GM19240 (cell line): ENCODE results near the gene NELFCD.
"Not testable (repeated sequence)": the region's sequence is repeated elsewhere in the genome, so short reads cannot be mapped to it uniquely, and the experiment has no call there.

Experiments
- DNase-seq: peaks from one replicate; pipeline ENCODE4 v3.0.0; 2011; ENCODE audit warnings: low spot score; ENCODE audit not compliant: insufficient read length

Gene NELFCD

GRCh38 chr20:58980711-58981627 is at the start of gene NELFCD:
TSS of gene NELFCD (plus strand) at chr20:58981256. CDS start at chr20:58981310, 54 bp downstream.
- DNase-seq, result peak; percentile 86

GRCh38 chr20:58932170-58932569 is 48.9 kb upstream of the NELFCD start:
- no peak for DNase-seq

DNA sequence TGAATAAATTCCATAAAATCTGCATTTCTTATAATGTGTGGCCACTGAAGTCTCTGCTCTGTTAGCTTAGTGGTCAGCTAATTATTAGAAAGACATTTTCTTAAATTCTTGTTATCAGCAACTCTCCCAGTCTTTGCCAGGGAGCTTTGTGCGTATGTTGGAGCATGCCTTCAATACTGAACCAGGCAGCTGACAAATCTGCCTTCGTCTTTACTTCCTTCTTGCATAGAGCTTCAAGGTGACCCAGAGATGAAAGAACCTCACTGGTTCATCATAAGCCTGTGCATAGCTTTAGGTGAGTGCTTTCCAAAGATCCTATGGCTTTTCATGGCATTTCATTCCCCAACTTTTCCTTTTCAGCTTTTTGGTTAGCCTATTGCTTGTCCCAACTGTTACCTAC is 43.0 kb upstream of the NELFCD start:
- no peak for DNase-seq

- DNase-seq, result no peak
These were observed 42.5 kb upstream of the NELFCD start for GRCh38 chr20:58938541-58938940.

DNA sequence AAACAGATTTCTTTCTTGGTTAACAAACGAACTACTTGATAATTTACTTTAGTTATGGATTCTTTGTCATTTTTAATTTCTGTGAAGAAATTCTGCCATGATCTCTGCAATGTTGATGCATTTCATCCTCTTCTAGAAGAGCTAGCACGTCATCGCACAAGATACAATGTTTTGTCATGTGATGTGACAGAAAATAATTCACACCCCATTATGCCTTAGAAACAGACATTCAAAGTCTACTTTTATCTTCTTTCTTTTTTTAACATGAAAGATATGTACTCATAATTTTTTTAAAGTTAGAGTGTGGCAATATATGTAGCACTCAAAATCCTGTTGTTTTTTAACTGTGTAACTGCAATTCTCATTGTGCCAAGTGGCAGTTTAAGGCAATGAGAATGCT is 39.6 kb upstream of the NELFCD start:
- DNase-seq, result no peak

DNA sequence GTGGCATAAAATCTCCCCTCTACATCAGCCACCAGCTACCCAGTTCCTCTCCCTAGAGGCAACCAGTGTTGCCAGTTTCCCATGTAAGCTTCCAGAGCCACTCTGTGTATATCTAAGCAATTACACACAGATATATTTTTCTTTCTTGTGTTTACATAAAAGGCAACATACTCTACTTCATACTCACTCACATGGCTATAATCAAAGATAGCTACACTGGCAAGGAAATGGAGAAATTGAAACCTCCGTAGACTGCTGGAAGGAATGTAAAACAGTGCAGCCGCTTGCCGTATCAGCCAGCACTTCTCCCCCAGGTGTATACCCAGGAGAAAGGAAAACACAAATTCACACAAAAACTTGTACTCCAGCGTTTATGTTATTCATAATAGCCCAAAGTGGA is 38.5 kb upstream of the NELFCD start:
- DNase-seq, result no peak

DNA sequence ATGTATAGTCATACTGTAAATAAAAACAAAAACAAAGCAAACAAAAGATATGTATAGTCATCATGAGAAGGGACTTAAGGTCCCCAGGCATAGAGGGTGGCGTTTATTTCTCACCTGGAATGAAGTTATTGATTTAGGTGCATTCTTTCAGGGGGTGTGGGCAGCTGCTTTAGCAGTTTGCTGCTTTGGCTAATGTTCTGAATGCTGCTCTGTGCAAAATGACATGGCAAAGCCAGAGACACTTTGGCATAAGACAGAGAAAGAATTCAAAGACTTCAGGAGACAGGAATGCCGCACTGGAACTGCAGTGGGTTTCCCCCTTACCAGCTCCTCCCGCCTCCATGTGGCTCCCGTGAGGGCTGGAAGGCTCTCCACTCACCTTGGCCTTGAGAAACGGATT is 36.4 kb upstream of the NELFCD start:
- DNase-seq, result no peak

GRCh38 chr20:58945965-58946631 is 35.0 kb upstream of the NELFCD start:
- no peak for DNase-seq

DNA sequence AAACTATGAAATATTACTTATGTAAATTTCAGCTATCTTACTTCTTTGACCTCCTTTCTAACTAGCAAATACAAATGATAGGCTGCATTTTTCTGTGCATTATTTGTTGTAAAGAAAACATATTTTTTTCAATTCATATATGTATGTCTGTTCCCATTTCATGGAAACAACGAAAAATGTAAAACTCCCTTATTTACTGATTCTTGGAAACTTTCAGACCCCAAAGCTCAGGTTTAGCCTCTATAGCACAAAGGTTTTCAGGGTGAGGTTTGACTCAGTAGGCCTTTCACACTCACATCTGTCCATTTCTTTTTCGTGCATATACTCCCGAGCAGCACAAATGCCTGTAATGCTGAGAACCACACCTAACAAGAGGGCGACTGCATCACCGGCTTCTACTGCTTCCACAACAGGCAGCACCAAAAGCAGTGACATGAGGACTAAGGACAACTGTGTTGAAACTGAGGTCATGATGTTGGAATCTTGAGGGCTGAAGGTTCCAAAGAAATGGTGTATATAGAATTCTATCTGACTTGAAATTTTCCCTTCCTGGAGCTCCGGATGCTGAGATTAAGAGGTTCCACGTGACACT is 33.2 kb upstream of the NELFCD start:
- not testable (repeated sequence) for DNase-seq

GRCh38 chr20:58950603-58951002 is 30.5 kb upstream of the NELFCD start:
- DNase-seq, result no peak

GRCh38 chr20:58953050-58953449 is 28.0 kb upstream of the NELFCD start:
- DNase-seq, result no peak

- no peak for DNase-seq
These were observed 25.0 kb upstream of the NELFCD start for GRCh38 chr20:58956078-58956477.

GRCh38 chr20:58959652-58960051 is 21.4 kb upstream of the NELFCD start:
- no peak for DNase-seq

DNA sequence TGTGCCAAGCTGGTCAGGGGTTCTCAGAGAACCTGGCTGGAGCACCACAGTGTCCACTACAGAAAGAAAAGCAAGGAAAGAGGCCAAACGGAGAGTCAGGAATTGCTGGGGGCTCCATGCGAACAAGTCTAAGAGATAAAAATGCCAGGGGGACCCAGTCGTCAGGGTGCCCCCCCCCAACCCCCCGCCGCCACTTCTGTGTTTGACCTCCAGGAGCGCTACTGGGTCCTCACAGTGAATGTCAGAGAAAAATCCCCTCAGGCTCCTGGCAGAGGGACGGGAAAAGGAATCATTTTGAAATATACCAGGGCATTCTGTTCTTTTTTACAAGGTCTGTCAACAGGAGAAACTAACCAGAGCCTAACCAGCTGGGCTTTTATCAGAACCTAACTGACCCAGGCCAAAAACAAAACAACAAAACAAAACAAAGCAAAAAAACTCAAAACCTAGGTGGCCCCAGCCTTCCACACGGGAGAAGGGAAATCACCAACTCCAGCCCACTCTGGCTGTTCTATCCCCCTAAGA is 17.9 kb upstream of the NELFCD start:
- no peak for DNase-seq

DNA sequence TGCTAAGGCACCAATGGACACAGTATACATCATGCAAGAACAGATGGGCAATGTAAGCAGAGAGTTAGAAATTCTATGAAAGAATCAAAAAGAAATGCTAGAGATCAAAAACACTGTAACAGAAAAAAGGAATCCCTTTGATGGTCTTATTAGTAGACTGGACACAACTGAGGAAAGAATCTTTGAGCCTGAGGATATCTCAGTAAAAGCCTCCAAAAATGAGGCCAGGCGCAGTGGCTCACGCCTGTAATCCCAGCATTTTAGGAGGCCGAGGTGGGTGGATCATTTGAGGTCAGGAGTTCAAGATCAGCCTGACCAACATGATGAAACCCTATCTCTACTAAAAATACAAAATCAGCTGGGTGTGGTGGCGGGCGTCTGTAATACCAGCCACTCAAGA is 17.1 kb upstream of the NELFCD start:
- DNase-seq, result not testable (repeated sequence)

DNA sequence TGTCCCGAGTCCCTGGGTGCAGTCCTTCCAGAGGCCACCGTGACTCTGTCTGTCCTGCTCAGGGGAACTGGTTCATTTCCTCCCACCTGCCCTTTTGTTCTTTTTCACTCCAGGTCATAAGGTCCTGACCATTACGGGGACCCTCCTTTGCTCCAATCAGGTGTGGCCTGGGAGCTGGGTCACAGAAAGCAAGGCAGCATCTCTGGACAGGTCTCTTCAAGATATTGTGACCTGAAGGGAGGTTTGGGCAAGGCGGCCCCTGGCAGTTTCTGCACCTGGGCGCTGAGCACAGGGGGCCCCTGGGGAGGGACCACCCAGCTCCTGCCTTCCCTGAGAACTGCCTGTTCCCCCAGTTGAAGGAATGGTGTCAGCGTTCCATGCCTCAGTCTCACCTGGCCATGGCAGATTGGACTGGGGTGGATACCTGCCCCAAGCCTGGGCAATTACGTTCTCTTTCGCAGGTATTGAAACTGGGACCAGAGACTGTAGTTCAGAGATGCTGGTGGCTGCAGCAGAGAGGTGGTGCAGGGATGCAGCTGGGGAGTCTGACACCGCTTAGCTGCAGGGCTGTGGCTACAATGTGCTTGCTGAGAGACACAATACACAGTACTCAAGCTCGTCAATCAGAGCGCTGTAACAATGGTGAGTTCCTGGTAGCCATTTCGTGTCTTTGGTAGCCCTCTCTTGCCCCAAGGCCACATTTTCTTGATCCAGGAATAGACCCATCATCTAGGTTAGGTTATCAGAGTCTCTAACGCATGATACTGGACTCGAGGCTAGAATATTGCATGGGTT is 15.6 kb upstream of the NELFCD start:
- no peak for DNase-seq

DNA sequence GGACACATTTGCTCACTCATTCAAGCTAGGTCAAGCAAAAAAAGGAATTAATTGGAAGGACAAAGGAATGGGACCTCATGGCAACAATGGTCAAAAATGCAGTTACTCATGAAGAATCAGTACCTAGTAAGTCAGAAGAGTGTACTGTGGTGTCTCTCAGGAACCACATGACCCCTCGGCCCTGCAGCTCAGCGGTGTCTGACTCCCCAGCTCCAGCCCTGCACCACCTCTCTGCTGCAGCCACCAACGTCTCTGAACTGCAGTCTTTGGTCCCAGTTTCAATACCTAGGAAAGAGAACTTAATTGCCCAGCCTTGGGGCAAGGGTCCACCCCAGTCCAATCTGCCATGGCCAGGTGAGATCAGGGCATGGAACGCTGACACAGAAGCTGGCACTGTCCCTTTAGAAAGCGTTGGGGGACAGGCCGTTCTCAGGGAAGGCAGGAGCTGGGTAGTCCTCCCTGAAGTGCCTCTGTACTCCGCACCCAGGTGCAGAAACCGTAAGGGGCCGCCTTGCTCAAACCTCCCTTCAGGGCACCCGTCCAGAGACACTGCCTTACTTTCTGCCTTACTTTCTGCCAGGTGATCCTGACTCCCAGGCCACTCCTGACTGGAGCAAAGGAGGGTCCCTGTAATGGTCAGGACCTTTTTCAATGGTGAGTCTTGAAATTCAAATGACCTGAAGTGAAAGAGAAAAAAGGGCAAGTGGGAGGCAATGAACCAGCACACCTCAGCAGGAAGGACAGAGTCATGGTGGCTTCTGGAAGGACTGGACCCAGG is 13.2 kb upstream of the NELFCD start:
- DNase-seq, result no peak

- no peak for DNase-seq
These were observed 11.6 kb upstream of the NELFCD start for GRCh38 chr20:58969439-58969838.

DNA sequence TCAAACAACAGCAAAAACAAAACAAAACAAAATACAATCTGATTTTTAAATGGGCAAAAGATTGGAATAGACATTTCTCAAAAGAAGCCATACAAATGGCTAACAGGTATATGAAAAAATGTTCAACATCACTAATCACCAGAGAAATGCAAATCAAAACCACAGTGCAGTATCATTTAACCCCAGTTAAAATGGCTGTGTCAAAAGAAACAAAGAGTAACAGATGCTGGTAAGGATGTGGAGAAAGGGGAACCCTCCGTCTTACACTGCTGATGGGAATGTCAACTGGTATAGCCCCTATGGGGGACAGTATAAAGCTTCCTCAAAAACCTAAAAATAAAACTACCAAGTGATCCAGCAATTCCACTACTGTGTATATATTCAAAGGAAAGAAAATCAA is 10.9 kb upstream of the NELFCD start:
- no peak for DNase-seq

- DNase-seq, result no peak
These were observed 9.6 kb upstream of the NELFCD start for GRCh38 chr20:58971429-58971828.
